ACC112 (cell line): Measurements from ENCODE around the gene ISCA1.

Experiments
- H2AFZ ChIP-seq: fragments of 200-600 bp; sonication (generic); one replicate; pipeline ENCODE4 v1.6.0; 2017; ENCODE audit warnings: antibody characterized with exemption, low read length; ENCODE audit not compliant: unreplicated experiment
- H3K27ac ChIP-seq: fragments of 200-600 bp; sonication (generic); 2 replicates; pipeline ENCODE4 v1.5.1; 2014; ENCODE audit warnings: low read depth, mild to moderate bottlenecking, antibody characterized with exemption, low read length, moderate library complexity
- H3K27me3 ChIP-seq: fragments of 200-600 bp; sonication (generic); 2 replicates; pipeline ENCODE4 v1.6.1; 2014; ENCODE audit warnings: mild to moderate bottlenecking, antibody characterized with exemption, low read length, moderate library complexity, mixed read lengths; ENCODE audit not compliant: insufficient read depth
- H3K36me3 ChIP-seq: fragments of 200-600 bp; sonication (generic); 2 replicates; pipeline ENCODE4 v1.6.1; 2016; ENCODE audit warnings: mild to moderate bottlenecking, antibody characterized with exemption, low read length, moderate library complexity, mixed read lengths; ENCODE audit not compliant: insufficient read depth
- H3K4me1 ChIP-seq: fragments of 200-600 bp; sonication (generic); one replicate; pipeline ENCODE4 v1.6.1; 2016; ENCODE audit warnings: low read length, mixed read lengths; ENCODE audit not compliant: insufficient read depth, unreplicated experiment, control insufficient read depth
- H3K4me3 ChIP-seq: fragments of 200-600 bp; sonication (generic); 2 replicates; pipeline ENCODE4 v1.5.1; 2014; ENCODE audit warnings: mild to moderate bottlenecking, low read depth, low read length
- H3K79me2 ChIP-seq: fragments of 200-600 bp; sonication (generic); one replicate; pipeline ENCODE4 v1.6.0; 2016; ENCODE audit warnings: low read length; ENCODE audit not compliant: control insufficient read depth, unreplicated experiment, insufficient read depth

ISCA1 gene

DNA sequence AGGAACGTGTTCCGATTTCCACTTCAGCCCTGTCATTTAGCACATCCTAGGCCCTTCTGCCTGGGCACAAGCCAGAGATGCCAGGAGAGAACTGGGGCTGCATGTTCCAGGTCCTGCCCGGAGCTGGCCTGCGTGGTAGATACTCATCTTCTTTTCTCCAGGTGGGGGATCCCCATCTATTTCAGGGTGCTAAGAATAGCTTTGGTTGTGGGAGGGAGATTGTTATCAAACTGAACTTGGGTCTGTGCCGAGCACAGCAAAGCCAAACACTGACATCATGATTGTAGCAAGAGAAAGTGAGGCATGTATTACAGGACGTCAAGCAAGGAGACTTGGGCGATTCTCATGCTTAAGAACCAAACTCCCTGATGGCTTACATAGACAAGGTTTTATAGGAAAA is 41.1 kb downstream of the ISCA1 start:
- Histone ChIP-seq H3K4me1 (no peaks in the 10 kb centered on the region), H3K4me3 (no peak overlapping the region), H3K79me2 (no peaks in the 10 kb centered on the region), H2AFZ (no peak overlapping the region), H3K36me3 (no peaks in the 10 kb centered on the region), H3K27ac (no peak overlapping the region), H3K27me3 (no peaks in the 10 kb centered on the region)

- Histone ChIP-seq H3K27ac (no peak overlapping the region), H3K27me3 (no peaks in the 10 kb centered on the region), H3K79me2 (no peaks in the 10 kb centered on the region), H3K36me3 (no peaks in the 10 kb centered on the region), H3K4me1 (no peaks in the 10 kb centered on the region), H3K4me3 (no peak overlapping the region), H2AFZ (peak overlapping the region; percentile 12)
Observed at GRCh38 chr9:86238861-86239770, 43.2 kb downstream of the ISCA1 start.

GRCh38 chr9:86230858-86231257 is 51.5 kb downstream of the ISCA1 start:
- H3K79me2 ChIP-seq = no peaks in the 10 kb centered on the region
- no peak overlapping the region for H2AFZ ChIP-seq
- H3K36me3 ChIP-seq = no peaks in the 10 kb centered on the region
- no peaks in the 10 kb centered on the region for H3K27me3 ChIP-seq
- H3K27ac ChIP-seq = no peak overlapping the region
- no peaks in the 10 kb centered on the region for H3K4me1 ChIP-seq
- no peak overlapping the region for H3K4me3 ChIP-seq

GRCh38 chr9:86222667-86223066 is 59.7 kb downstream of the ISCA1 start:
- Histone ChIP-seq H3K4me1 (no peaks in the 10 kb centered on the region), H3K4me3 (no peak overlapping the region), H3K79me2 (no peaks in the 10 kb centered on the region), H3K27me3 (no peaks in the 10 kb centered on the region), H3K36me3 (no peaks in the 10 kb centered on the region), H3K27ac (no peak overlapping the region), H2AFZ (no peak overlapping the region)

DNA sequence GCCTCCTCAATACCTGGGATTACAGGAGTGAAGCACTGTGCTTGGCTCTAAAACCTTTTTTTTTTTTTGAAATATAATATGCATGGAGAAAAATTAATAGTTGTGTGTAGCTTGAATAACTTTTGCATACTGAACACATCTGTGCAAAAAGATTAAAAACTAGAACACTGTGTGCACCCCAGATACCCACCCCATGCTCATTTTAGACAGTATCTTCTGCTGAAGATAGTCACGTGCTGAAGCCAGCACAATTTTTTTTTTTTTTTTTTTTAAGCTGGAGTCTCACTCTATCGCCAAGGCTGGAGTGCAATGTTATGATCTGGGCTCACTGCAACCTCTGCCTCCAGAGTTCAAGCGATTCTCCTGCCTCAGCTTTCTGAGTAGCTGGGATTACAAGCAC is 62.7 kb downstream of the ISCA1 start:
- Histone ChIP-seq H3K4me1 (no peaks in the 10 kb centered on the region), H3K27me3 (no peaks in the 10 kb centered on the region), H3K4me3 (no peak overlapping the region), H3K36me3 (no peaks in the 10 kb centered on the region), H3K27ac (no peak overlapping the region), H2AFZ (no peak overlapping the region), H3K79me2 (no peaks in the 10 kb centered on the region)

DNA sequence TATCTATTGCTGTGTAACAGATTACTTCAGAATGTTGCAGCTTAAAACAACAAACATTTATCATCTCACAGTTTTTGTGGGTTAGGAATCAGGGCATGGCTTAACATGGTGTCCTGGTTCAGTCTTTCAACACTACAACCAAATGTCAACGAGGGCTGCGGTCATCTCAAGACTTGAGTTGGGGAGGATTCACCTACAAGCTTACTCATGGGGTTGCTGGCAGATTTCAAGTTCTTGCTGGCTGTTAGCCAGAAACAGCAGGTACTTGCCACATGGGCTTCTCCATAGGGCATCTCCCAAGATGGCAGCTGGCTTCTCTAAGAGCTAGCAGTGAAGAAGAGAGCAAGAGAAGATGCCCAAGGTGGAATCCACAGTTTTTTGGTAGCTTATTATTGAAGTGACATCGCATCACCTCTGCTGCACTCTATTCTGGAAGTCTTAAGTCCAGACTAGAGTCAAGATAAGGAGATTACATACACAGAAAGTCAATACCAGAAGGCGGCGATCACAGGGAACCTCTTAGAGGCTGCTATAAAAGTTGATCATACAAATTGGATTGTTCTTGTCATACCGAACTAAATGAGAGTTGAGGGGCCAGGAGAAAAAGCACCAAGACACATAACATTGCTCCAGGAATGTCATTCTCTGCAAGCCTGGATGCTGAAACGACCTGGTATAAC is 65.1 kb downstream of the ISCA1 start:
- no peak overlapping the region for H3K4me3 ChIP-seq
- no peak overlapping the region for H3K27ac ChIP-seq
- H3K79me2 ChIP-seq = no peaks in the 10 kb centered on the region
- no peaks in the 10 kb centered on the region for H3K4me1 ChIP-seq
- no peak overlapping the region for H2AFZ ChIP-seq
- no peaks in the 10 kb centered on the region for H3K36me3 ChIP-seq
- H3K27me3 ChIP-seq = no peaks in the 10 kb centered on the region
